Measurements from ENCODE around the gene PTTG1.

DNA sequence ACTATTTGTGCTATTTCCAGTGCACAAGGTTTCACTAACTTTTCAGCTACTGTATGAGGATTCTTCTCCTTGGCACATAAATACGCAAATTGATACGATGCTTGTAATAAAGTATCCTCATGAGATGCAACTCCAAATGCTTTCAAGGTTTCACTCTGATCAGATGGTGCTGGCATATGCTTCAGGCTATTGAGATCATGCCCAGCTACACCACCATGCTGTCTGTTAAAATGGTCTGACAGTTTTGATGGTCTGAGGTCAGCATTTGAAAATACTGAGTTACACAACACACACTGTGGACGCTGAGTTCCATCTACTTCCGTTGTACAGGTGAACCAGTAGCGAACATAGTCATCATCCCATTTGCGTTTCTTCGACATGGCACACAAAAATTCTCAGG, 26.5 kb upstream of the PTTG1 start:
- TF ChIP-seq CTCF (IDR thresholded peaks at IDR 0.05) (no peak), POLR2A (IDR thresholded peaks at IDR 0.05) (no peak), POLR2AphosphoS5 (IDR thresholded peaks at IDR 0.05) (no peak), EP300 (IDR thresholded peaks at IDR 0.05) (no peak)
